Heart left ventricle (tissue), 13 donors: ENCODE results near the gene KLHL42.

ENCODE experiments used
- CTCF ChIP-seq, 12 donors: fragments of 200-600 bp; sonication (generic) in 4 of 12; IDR thresholded peaks; one replicate each; pipeline versions ENCODE4 v1.5.0 to v1.8.0; 2018 to 2022; ENCODE audit warnings: antibody characterized with exemption in 12 of 12, mild to moderate bottlenecking in 5 of 12
- POLR2A ChIP-seq, 2 donors: fragments of 450-650 bp; IDR thresholded peaks; one replicate each; pipeline ENCODE4 v1.6.1; 2017; ENCODE audit warnings: antibody characterized with exemption in 2 of 2, mild to moderate bottlenecking in 2 of 2, moderate library complexity in 2 of 2
- donor health status: ischemic (EF 13 %, LVEDD 7.1; RV severe dilation, severe dysfunction).
- donor health status: DM: no; HTN: yes; CAD: no.
- donor health status: DM: no; HTN: no; CAD: no.
- donor health status: ischemic (EF 25% LVEDD 6.9; RV normal size, moderate dysfunction).
- donor health status: ischemic (EF 25% LVEDD 5.7; RV mildly dilated, moderate dysfunction).
- donor health status: ischemic (EF 35%, LVEDD 5.7; RV mildly dilated, moderate dysfunction).
- donor health status: nonischemic (EF 11% LVEDD 7.7; RV severe dilation, severe dysfunction).
- donor health status: DM: yes; HTN: yes; CAD: no.
- donor health status: PGD.
- donor health status: ischemic (EF 29% LVEDD 5.4; RV normal size, mild dysfunction).
- donor health status: nonischemic (EF 23%, LVEDD 6.1; RV moderate dilation, normal function).

- TF ChIP-seq CTCF (IDR thresholded peaks at IDR 0.05) (no peak), POLR2A (IDR thresholded peaks at IDR 0.05) (no peak)
Observed at GRCh38 chr12:27802511-27802910, 22.5 kb downstream of the KLHL42 start.
